HL-60/S4 treated with phorbol 12-myristate 13-acetate at 8.2 ng/mL for 4 days and 3 days (cell line): ENCODE measurements around the gene WNT5A.

Source experiments
- in situ Hi-C: fragments of 300-500 bp; cut with MboI; formaldehyde crosslinking; loops from 2 replicates; pipeline ENCODE4 v1.15.0; 2022; ENCODE audit warnings: low sequenced_read_pairs

WNT5A gene

GRCh38 chr3:55482496-55483195 is 4.5 kb downstream of the WNT5A start:
- in situ Hi-C loops = no loop called here

GRCh38 chr3:55481744-55482495 is 5.2 kb downstream of the WNT5A start:
- in situ Hi-C loops = no loop called here

GRCh38 chr3:55480911-55481743 is 6.0 kb downstream of the WNT5A start:
- in situ Hi-C loops = no loop called here

- in situ Hi-C loops = no loop called here
These were observed 9.5 kb downstream of the WNT5A start for GRCh38 chr3:55477306-55478303.

DNA sequence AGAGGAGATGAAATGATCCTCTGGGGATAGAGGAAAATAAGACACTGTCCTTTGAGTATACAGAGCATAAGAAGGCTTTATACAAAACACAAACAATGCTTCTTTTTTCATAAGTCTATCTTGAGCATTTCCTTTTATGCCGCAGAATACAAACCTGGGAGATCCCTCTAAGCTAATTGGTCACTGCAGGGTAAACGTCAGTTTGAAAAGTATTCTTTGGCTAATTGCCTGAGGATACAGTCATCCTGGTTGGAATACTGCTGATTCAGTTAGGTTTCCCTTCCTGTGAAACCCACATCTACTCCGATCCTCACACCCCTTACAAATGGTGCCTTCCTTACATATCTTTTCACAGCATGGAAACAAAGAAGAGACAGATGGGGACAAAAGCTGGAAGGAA is 10.6 kb downstream of the WNT5A start:
- in situ Hi-C loops = no loop called here

DNA sequence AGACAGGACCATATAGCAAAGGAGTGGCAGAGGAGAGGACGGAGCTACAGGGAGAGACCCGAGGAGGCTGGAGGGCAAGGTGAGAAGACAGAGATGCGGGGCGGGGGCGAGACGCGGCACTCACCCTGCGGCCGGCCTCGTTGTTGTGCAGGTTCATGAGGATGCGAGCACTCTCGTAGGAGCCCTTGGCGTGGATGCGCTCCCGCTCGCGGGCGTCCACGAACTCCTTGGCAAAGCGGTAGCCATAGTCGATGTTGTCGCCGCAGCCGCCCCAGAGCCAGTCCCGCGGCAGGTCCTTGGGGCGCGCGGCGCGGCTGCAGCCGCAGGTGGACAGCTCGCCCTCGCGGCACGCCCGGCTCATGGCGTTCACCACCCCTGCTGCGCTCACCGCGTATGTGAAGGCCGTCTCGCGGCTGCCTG is 12.9 kb downstream of the WNT5A start:
- in situ Hi-C loops = no loop called here

DNA sequence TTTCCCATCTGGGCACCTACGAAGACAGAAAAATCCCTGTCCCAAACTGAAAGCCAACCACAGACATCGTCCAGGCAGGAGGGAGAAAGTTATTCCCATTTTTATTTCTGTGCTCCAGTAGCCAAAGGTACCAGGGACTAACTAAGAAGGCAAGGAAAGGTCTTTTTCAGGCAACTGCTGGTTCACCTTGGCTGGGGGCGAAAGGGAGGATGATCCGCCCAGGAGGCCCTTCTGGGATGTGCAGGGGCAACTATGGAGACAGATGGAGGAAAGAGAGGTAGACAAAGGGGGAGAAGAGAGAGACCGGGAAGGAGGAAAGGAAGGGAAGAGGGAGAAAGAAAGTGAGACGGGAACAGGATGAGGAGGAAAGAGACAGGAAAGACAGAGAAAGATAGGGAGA is 13.3 kb downstream of the WNT5A start:
- in situ Hi-C loops = no loop called here

DNA sequence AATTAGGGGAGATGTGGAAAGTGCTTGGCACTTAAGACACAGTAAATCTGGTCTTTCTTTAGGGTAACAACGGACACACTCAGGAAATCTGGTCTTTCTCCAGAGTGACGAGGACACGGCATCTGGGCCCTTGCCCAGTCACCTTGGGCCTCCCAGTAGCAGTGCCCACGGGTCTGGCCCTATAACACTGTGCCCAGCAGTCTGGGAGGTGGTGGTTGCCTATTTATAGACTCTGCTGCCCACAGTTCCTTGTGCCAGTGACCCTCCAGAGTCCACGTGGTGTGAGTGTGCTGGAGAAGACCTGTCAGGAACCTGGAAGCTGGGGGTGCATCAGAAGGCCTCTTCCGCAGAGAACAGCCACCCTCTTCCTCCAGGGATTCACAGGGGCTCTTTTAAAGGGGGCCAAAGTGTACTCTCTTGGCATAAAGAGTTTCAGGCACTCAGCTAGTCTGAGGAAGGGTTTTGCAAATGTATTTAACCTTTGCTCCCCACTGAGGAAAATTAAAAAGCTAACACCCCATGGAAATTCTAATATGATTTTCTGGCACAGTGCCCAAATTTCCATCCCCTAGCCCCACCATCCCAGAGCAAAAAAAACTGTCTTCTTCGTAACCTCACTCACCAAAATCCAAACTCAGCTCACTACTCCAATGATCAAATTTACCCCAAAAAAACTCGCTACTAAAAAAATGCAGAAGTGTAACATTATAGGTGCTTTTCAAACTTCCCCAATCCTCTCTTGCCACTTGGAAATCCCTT is 15.4 kb downstream of the WNT5A start:
- in situ Hi-C loops = no loop called here

GRCh38 chr3:55471084-55471483 is 16.0 kb downstream of the WNT5A start:
- in situ Hi-C loops = no loop called here

DNA sequence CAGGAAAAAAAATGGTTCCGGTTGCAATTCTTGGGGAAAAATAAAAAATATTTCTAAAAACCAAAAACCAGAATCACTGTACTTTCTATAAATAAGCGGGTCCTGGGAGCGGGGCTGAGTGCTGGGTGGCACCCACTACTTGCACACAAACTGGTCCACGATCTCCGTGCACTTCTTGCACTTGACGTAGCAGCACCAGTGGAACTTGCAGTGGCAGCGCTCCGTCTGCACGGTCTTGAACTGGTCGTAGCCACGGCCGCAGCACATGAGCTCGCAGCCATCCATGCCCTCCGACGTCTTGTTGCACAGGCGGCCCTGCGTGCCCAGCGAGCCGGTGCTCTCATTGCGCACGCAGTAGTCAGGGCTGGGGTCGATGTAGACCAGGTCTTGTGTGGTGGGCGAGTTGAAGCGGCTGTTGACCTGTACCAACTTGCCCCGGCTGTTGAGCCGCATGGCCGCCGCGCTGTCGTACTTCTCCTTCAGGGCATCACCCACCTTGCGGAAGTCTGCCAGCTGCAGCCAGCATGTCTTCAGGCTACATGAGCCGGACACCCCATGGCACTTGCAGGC is 17.1 kb downstream of the WNT5A start:
- in situ Hi-C loops = no loop called here

DNA sequence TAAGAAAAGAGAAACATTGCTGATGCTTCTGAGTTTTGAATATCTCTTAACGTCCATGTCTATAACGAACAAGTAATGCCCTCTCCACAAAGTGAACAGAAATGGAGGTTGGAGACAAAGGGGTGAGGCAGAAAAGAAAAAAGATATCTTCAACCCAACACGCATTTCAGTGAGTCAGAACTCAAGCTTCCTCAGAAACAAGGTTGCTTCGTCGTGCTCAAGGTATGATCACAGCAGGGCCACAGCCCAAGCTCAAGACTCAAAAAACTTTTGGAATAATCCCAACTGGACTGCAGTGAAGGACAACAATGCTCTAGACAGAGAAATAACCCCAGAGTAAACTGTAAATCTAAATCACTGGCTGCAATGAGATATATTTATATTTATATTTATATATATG is 18.9 kb downstream of the WNT5A start:
- in situ Hi-C loops = no loop called here

GRCh38 chr3:55467099-55467498 is 20.0 kb downstream of the WNT5A start:
- in situ Hi-C loops = no loop called here

DNA sequence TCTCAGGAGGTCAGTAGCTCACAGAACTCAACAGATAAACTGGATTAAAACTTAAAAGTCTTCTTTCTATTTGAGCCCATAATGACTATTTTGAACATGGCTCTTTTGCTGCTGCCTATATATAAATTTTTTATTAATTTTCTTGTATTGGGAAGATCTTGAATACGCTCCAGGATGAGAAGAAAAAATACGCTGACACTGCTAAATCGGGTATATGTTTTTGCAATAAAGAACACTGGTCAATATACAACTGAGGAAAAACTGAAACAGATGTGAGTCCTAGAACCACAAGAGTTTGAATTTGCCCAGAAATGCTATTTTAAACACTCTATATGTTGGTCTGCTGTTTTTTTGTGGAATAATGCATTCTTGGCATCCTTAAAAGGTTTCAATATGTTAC is 20.6 kb downstream of the WNT5A start:
- in situ Hi-C loops = no loop called here

DNA sequence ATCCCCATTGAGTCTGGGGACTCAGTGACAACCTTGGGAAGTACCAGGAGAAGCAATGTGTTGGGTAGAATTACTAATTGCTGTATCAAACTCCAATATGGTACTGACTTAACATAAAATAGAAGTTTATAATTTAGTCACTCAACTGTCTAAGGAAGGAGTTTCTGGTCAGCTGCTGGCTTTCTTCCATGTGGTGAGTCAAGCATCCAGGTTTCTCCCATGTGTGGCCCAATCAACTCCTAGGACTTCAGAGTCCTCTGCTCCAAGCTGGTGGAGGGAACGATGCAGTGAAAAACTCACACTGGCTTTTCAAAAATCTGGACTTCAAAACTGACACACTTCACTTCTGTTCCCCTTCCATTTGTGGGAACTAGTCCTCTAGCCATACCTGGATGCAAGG is 25.2 kb downstream of the WNT5A start:
- in situ Hi-C loops = no loop called here

- in situ Hi-C loops = no loop called here
These were observed 27.3 kb downstream of the WNT5A start for GRCh38 chr3:55459838-55460237.

GRCh38 chr3:55458181-55458790 is 28.8 kb downstream of the WNT5A start:
- in situ Hi-C loops = no loop called here

DNA sequence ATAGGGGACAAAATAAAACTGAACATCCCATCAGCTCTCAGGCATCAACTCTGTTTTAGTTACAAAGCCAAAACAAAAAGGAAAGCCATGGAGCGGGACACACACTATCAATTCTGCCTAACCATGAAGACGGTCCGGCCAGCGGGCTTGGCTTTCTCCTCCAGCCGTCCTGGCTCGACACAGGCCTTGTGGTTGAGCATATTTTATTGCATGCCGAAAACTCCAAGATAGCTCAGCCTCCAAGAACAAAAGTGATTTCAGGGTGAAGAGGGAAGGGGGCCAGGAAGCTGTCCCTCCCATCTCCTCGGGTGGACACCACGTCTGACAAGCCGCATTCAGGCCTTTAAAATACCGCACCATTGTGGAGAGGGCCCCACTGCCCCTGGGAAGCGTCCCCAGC is 31.2 kb downstream of the WNT5A start:
- in situ Hi-C loops = no loop called here

- in situ Hi-C loops = no loop called here
These were observed 32.5 kb downstream of the WNT5A start for GRCh38 chr3:55454611-55455010.

DNA sequence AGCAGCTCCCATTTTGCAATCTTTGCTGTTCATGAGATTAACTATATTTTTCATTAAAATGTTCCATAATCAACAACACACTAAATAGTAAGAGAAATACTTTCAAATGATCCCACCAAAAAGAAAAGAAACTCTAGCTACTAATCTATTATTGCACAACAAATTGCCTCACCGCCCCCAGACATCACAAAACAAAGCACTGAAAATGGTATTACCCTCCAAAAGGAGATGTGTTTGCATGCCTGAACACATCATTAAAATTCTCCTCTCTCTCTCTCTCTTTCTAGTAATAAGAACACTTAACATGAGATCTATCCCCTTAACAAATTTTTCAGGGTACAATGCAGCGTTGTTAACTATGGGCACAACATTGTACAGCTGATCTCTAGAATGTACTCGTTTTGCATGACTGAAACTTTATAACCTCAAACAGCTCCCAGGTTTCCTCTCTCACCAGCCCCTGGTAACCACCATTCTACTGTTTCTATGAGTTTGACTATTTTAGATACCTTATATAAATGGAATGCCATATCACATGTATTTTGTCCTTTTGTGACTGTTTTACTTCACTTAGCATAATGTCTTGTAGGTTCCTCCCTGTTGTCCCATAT is 33.1 kb downstream of the WNT5A start:
- in situ Hi-C loops = no loop called here
